HG02840 (cell line): Measurements from ENCODE around the gene TMEM248.
"Not testable (repeated sequence)": the region's sequence is repeated elsewhere in the genome, so short reads cannot be mapped to it uniquely, and the experiment has no call there.

ENCODE experiments used
- ATAC-seq: cut with Tn5 transposase; IDR thresholded peaks from one replicate; pipeline ENCODE4 v1.9.1; 2021; ENCODE audit warnings: mild to moderate bottlenecking, moderate library complexity, moderate number of reproducible peaks; ENCODE audit not compliant: unreplicated experiment, low FRiP score

Gene TMEM248

DNA sequence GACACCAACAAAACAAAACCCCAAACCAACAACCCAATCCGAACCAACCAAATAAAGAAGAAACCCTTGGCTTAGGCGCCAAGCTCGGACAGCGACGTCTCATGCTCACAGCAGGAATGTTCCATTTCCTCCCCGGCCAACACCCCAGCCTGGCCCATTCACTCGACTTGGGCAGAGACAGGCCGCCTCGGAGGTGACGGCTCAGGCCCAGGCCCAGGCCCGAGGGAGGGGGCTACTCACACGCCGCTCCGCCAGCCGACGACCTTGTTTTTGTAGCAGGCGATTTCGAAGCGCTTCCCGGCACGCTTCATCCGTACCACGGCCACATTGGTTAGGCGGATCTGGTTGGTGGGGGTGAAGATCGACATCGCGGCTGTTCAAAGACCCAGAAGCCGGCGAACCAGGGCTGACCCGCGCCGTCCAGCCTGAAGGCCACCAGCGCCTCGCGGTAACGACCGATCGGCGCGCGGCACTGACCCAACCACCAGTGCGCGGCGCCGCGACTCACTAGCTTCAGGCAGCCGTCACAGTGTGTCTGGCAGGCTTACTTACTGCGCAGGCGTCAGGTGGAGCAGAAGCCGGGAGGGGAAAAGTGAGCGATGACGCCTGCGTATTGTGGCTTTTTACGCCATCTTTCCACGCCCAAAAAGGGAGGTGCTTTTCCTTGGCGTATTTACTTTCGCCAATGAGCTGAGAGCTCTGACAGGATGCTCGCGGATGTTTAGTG is 74.2 kb downstream of the TMEM248 start, which contains the start of gene SBDS:
TSS of gene SBDS (minus strand) at position 537 of the 727 bp plus-strand sequence. CDS start at position 368, 169 bp downstream.
- peak; percentile 66 for ATAC-seq

DNA sequence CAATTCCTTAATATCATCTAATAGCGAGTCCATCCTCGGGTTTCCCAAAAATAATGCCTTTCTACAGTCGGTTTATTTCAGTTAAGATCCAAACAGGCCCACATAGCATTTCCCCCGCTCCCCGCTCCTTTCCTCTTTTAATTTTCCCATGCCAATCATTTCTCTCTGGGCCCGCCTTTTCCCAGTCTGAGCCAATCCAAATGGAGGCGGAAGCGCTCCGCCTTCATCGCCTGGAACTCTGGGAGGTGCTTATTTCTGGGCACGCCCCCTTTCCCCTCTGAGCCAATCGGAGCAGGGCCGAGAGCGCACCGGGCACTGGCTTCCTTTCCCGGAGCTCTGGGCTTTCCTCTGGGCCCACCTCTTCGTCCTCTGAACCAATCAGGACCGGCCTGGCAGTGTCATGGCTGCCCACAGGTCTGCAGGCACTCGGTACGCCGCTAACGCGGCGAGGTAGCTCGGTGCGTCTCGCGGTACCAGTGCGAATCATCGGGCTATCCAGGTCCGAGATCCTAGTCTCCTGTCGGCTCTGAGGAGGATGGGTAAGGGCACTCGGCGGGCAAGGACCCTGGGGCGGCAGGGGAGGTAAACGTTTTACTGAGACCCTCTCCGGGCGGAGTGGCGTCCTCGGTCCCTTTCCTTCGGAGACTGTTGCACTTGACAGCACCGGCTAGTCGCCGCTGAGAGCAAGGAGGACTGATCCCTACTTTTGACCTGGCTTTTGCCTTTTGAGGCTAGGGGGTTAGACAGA is 75.6 kb downstream of the TMEM248 start, which contains the start of gene TYW1:
TSS of gene TYW1 (plus strand) at position 390 of the 748 bp plus-strand sequence. CDS start at position 536, 146 bp downstream.
- peak; percentile 85 for ATAC-seq

GRCh38 chr7:67000601-67001258 is 79.7 kb downstream of the TMEM248 start:
- ATAC-seq: not testable (repeated sequence)

GRCh38 chr7:67004145-67004544 is 83.1 kb downstream of the TMEM248 start:
- ATAC-seq: not testable (repeated sequence)

DNA sequence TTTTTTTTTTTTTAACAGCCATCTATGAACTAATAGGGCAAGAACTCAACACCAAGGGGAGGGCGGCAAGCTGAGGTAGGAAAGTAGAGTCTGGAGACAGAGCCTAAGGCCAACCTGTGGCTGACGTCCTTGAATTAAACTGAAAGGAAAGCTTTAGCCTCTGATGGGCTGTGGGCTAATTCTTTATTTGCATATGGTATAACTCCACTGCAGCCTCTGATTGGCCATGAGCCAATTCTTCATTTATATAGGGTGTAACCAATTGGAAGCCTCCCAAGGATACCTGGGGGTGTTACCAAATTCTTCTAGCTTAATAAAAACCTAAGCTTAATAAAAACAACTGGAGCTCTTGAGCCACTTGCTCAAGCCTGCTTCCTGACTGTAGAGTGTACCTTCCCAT is 85.9 kb downstream of the TMEM248 start:
- ATAC-seq: no peak
